LNCAP (cell line): ENCODE results near the gene ARSG.

Experiments used
- CTCF ChIP-seq: fragments of 450-650 bp; IDR thresholded peaks from 2 replicates; pipeline ENCODE4 v1.5.1; 2017; ENCODE audit warnings: mild to moderate bottlenecking

ARSG gene

GRCh38 chr17:68288804-68289203 is 2.5 kb upstream of the ARSG start:
- TF ChIP-seq CTCF = no peak

- no peak for TF ChIP-seq CTCF
Measured at GRCh38 chr17:68289473-68289872, 1.8 kb upstream of the ARSG start.

GRCh38 chr17:68289936-68290267 is 1.4 kb upstream of the ARSG start:
- TF ChIP-seq CTCF = no peak

- no peak for TF ChIP-seq CTCF
Measured at GRCh38 chr17:68290268-68290954, 884 bp upstream of the ARSG start.

- no peak for TF ChIP-seq CTCF
Measured at GRCh38 chr17:68291836-68292688, 767 bp downstream of the ARSG start.

- no peak for TF ChIP-seq CTCF
Measured at GRCh38 chr17:68292689-68293040, 1.4 kb downstream of the ARSG start.

GRCh38 chr17:68293490-68294195 is 2.3 kb downstream of the ARSG start:
- no peak for TF ChIP-seq CTCF
